ENCODE results near the gene LRRN2.

LRRN2 gene

GRCh38 chr1:204605791-204606190, 79.7 kb downstream of the LRRN2 start:
- no peaks in the 10 kb centered on the region for H3K27me3 ChIP-seq (ENCODE audit: insufficient read depth, low read length)
- H3K4me3 ChIP-seq (ENCODE audit: low read depth, low read length, poor library complexity, severe bottlenecking) = no peak overlapping the region
- no peaks in the 10 kb centered on the region for H3F3A ChIP-seq (ENCODE audit: insufficient read depth, low read length)
- H3K9me2 ChIP-seq (ENCODE audit: low read depth, low read length) = no peaks in the 10 kb centered on the region
- H3K4me2 ChIP-seq (ENCODE audit: low read length) = no peak overlapping the region
- no peak overlapping the region for H2AFZ ChIP-seq (ENCODE audit: low read length)
- H3K27ac ChIP-seq (ENCODE audit: low read depth, low read length, poor library complexity, severe bottlenecking) = no peak overlapping the region
- no peaks in the 10 kb centered on the region for H3K36me3 ChIP-seq (ENCODE audit: insufficient read depth, low read length)
- TF ChIP-seq EZH2 (IDR thresholded peaks at IDR 0.05; ENCODE audit: borderline replicate concordance, low read length) (no peak), CTCF (IDR thresholded peaks at IDR 0.05; ENCODE audit: low read length) (no peak)
- H3K9ac ChIP-seq (ENCODE audit: low read length) = no peak overlapping the region
- H3K79me2 ChIP-seq (ENCODE audit: insufficient read depth, low read length) = no peaks in the 10 kb centered on the region
- no peaks in the 10 kb centered on the region for H4K20me1 ChIP-seq (ENCODE audit: insufficient read depth, low read length)
- no peaks in the 10 kb centered on the region for H3K9me3 ChIP-seq (ENCODE audit: low read length)
- no peaks in the 10 kb centered on the region for H3K4me1 ChIP-seq (ENCODE audit: insufficient read depth, low read length, severe bottlenecking)

- H3K9me3 ChIP-seq (ENCODE audit: low read length) = no peaks in the 10 kb centered on the region
- no peaks in the 10 kb centered on the region for H3K36me3 ChIP-seq (ENCODE audit: insufficient read depth, low read length)
- H3K9me2 ChIP-seq (ENCODE audit: low read depth, low read length) = no peaks in the 10 kb centered on the region
- no peak overlapping the region for H2AFZ ChIP-seq (ENCODE audit: low read length)
- H3K27me3 ChIP-seq (ENCODE audit: insufficient read depth, low read length) = no peaks in the 10 kb centered on the region
- H3K9ac ChIP-seq (ENCODE audit: low read length) = no peak overlapping the region
- no peak overlapping the region for H3K4me2 ChIP-seq (ENCODE audit: low read length)
- H3K4me3 ChIP-seq (ENCODE audit: low read depth, low read length, poor library complexity, severe bottlenecking) = no peak overlapping the region
- H3K79me2 ChIP-seq (ENCODE audit: insufficient read depth, low read length) = no peaks in the 10 kb centered on the region
- H3F3A ChIP-seq (ENCODE audit: insufficient read depth, low read length) = no peaks in the 10 kb centered on the region
- no peak overlapping the region for H3K27ac ChIP-seq (ENCODE audit: low read depth, low read length, poor library complexity, severe bottlenecking)
- H4K20me1 ChIP-seq (ENCODE audit: insufficient read depth, low read length) = no peaks in the 10 kb centered on the region
- TF ChIP-seq CTCF (IDR thresholded peaks at IDR 0.05; ENCODE audit: low read length) (no peak), EZH2 (IDR thresholded peaks at IDR 0.05; ENCODE audit: borderline replicate concordance, low read length) (no peak)
- no peaks in the 10 kb centered on the region for H3K4me1 ChIP-seq (ENCODE audit: insufficient read depth, low read length, severe bottlenecking)
Measured at GRCh38 chr1:204602871-204603542, 82.5 kb downstream of the LRRN2 start.

- no peak overlapping the region for H3K4me3 ChIP-seq (ENCODE audit: low read depth, low read length, poor library complexity, severe bottlenecking)
- H3K79me2 ChIP-seq (ENCODE audit: insufficient read depth, low read length) = no peaks in the 10 kb centered on the region
- H3K36me3 ChIP-seq (ENCODE audit: insufficient read depth, low read length) = no peaks in the 10 kb centered on the region
- H3F3A ChIP-seq (ENCODE audit: insufficient read depth, low read length) = no peaks in the 10 kb centered on the region
- no peak for TF ChIP-seq CTCF (IDR thresholded peaks at IDR 0.05; ENCODE audit: low read length)
- no peak for TF ChIP-seq EZH2 (IDR thresholded peaks at IDR 0.05; ENCODE audit: borderline replicate concordance, low read length)
- H3K27ac ChIP-seq (ENCODE audit: low read depth, low read length, poor library complexity, severe bottlenecking) = no peak overlapping the region
- H3K27me3 ChIP-seq (ENCODE audit: insufficient read depth, low read length) = no peaks in the 10 kb centered on the region
- H3K9me2 ChIP-seq (ENCODE audit: low read depth, low read length) = no peaks in the 10 kb centered on the region
- no peak overlapping the region for H3K4me2 ChIP-seq (ENCODE audit: low read length)
- no peaks in the 10 kb centered on the region for H4K20me1 ChIP-seq (ENCODE audit: insufficient read depth, low read length)
- no peak overlapping the region for H2AFZ ChIP-seq (ENCODE audit: low read length)
- no peaks in the 10 kb centered on the region for H3K9me3 ChIP-seq (ENCODE audit: low read length)
- H3K9ac ChIP-seq (ENCODE audit: low read length) = no peak overlapping the region
- no peaks in the 10 kb centered on the region for H3K4me1 ChIP-seq (ENCODE audit: insufficient read depth, low read length, severe bottlenecking)
Measured at GRCh38 chr1:204602111-204602579, 83.4 kb downstream of the LRRN2 start.
